GM18498 (cell line): ENCODE results near the gene TMEM236.

Source experiments
- ATAC-seq: cut with Tn5 transposase; IDR thresholded peaks from one replicate; pipeline ENCODE4 v1.9.1; 2021; ENCODE audit warnings: mild to moderate bottlenecking, moderate library complexity; ENCODE audit not compliant: unreplicated experiment

Gene TMEM236

DNA sequence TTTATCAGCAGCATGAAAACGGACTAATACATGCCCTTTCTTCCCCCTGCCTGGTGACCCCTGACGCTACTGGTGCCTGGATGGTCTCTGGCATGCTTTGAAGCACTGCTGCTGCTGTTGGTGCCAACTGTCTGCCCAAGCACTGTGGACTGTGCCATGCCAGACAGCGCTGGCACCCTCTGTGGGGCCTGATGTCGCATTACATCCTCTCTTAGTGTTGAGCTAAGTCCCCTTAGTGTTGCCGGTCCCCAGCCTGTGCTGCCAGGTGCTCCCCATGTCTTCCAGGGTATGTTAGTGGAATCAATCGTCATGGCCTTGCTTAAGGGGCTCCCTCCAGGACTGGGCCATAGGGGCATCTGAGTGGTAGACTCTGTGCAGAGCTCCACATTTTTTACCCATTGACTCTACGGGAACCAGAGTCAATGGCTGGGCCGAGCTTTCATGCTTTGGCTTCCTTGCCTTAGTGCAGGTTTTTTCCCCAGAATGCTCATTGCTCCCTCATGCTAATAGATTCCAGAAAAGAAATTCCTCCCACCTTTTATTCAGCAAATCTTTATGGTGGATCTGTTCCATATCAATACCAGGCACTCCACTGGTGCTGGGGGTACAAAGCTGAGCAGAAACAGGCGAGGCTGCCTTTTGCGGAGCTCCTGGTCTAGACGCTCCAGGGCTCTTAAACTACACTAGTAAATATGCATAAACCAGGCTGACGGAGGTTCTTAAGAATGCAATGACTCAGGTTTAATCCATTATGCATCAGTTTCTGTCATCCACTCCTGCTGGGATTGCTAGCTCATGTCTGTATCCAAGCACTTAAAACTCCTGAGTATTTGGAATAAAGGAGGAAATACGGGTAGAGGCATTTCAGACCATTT, 35.3 kb downstream of the TMEM236 start:
- no peak for ATAC-seq

DNA sequence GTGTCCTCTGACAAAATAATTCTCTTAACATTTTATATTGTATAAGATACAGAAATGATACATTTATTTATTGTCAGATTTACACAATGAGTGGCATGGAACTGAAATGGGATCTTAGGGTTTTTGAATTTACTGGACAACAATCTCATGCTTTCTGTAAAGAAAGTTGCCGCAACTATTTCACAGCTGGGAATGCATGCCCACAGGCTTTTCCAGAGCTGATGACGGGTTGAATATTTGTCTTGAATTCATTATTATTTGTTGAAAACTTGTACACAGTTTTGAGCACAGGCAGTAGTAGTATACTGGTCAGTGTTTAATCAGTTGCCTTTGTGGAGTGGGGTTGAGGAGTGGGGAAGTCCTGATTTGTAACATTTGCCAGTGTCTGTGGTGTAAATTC, 36.6 kb downstream of the TMEM236 start:
- no peak for ATAC-seq

DNA sequence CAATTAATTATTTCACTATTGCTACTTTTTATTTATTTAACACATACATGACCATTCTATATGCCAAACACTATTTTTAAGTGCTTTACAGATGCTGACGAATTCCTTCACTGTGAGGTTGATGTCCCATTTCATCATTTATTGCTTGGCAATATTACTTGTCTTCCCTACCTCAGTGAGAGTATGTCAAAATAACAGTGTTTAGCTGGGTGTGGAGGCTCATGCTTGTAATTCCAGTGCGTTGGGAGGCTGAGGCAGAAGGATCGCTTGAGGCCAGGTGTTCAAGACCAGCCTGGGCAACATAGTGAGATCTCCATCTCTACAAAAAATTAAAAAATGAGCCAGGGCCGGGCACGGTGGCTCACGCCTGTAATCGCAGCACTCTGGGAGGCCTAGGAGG, 37.4 kb downstream of the TMEM236 start:
- no peak for ATAC-seq

DNA sequence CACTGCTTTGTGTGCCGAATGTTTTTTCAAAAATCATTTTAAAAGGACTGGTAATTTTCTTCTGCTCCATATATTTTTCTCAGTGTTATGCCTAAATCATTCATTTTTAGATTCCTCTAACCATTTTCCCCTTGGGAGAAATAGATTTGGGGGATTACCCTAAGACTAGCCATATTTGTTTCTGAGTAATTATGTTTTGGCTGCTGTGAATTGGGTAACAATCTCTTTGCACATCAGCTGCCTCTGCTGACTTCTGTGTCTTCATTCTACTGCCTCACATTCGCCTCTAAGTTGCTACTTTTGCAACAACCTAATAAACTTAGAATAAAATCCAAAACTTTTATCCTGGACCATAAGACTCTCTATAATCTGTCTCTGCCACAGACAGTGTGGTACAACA, 38.6 kb downstream of the TMEM236 start:
- no peak for ATAC-seq

DNA sequence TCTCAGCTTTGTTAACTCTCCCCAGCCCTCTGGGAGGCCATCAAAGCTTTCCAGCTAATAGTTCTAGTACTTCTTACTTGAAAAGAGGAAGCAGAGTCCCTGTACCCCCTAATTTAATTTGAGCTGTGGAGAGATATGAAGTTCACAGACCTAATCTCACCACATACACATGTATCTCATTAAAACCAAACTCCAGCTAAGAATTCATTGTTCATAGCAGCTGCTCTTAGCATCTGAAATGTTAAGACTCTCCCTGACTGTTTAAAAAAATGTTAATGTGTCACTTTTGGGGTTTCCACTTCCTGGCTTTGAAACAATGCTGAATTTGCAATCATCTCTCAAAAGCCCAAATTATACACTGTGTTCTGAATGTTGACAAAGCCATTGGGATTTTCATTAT, 41.0 kb downstream of the TMEM236 start:
- ATAC-seq = no peak

DNA sequence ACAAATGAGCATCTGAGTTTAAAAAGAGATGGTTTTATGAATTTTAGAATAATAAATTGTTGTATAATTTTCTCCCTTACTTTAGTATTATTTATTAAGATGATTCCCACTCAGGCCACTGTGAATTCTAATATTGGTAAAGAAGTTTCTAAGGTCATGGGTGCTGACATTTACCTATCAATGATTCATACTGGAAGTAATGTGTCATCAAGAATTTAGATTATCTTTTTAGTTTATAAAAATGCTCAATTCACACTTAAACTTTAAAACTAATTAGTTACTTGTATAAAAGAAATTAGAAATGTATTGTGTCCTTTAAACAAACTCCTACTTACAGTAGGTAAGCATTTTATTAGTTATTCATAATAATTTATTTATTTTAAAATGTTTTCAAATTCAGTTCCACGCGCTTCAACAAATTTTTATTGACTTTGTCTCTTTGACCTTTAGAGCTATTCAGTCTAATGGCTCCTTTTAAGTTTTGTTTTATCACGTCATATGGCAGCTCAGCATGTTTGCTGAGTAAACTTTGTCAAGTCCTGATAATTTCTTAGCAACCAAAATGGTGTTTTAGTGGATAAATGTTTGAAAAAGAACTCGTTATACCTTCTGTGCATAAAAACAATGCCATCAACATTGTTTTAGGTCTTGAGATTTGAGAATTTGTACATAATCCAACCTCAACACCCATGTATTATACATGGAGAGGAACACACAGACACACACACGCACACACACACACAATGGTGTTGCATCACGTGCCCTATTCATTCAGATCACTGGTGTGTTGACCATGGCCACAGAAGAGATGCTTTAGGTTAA, 42.0 kb downstream of the TMEM236 start:
- no peak for ATAC-seq

DNA sequence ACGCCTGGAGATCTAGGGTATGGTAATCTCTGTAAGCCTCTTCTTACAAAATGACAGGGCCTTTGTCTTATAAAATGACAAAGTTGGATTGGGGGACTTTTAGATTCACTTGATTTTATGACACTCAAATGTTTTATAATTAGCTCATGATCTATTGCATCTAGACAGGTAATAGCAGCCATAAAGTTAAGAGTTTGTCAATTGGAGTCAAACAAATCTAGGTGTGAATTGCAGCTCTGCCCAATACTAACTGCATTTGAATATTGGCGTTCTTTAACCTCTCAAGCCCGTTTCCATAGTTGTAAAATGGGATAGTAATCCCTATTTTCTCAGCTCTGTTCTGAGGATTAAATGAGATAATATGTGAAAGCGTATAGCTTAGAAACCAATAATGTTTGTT, 43.1 kb downstream of the TMEM236 start:
- ATAC-seq = no peak

DNA sequence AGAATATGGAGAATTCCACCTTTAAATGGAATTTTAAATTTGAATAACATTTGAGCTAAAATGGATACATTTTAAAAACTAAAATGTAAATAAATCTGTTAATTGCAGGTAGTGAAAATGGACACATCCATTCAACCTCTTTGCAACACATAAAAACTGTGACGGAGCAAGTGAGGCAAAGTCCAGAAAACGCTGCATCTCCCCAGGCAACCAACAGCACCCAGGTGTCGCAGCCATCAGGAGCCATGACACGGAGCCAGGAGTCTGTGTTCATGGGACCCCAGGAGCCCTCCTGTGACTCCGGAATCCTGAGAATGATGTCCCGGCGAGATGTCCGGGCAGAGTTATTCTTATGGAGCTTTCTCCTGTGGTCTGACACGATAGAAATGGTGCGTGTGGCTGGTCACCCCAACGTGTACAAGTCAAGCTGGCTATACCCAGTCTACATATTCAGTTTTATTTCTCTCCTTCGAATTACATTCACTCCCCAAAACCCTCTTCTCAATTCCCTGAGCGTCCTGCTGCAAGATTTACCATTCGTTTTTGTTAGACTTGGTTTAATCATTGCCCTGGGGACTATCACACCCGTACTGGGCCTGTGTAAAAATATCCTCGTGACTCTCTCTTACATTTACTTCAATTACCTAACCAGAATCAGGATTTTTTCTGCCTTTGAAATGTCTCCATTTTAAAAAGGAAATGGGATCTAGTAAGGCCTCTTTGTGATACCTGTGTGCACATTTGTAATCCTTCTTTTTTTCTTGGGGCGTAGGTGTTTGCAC, 44.0 kb downstream of the TMEM236 start:
- ATAC-seq = no peak

DNA sequence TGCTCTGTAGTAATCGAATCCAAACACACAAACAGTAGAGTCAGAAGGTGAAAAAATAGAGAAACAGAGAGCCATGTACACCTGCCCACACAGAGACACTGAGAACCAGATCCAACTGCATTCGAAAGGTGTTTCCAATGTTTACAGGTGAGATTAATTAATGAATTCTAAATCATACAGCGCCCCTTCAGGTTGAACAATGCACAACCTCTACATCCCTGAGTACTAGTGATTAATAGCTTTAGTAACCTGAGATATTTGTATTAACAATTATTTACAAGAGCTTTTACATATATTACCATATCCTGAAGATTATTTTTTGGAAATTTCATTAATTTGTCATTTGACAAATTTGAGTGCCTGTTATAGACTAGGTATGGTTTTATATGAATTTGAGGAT, 49.5 kb downstream of the TMEM236 start:
- no peak for ATAC-seq

DNA sequence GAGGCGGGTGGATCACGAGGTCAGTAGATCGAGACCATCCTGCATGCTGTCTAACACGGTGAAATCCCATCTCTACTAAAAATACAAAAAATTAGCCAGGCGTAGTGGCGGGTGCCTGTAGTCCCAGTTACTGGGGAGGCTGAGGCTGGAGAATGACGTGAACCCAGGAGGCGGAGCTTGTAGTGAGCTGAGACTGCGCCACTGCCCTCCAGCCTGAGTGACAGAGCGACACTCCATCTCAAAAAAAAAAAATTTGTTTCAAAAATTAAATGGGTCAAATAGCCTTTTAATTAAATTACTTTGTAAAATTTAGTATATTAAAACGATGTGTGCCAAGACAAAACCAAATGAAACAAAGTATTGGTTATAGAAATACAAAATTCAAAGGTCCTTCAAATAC, 50.3 kb downstream of the TMEM236 start:
- no peak for ATAC-seq

DNA sequence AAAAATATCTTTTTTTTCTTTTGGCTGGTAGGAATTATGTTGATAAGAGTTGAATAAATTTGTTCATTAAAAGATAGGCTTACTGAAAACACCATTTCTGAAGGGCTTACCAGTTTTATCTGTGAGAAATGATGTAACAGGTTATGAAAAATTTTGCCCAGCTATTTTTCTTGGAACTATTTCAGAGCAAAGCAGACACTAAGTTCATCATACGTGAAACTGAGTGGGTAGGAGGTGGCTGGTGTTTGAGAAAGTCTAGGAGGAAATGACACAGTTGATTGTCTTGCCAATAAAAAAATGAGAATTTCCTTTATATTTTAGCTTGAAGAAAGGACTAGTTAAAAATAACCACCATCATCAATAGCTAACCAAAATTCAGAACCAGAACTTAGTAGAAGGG, 51.0 kb downstream of the TMEM236 start:
- no peak for ATAC-seq

DNA sequence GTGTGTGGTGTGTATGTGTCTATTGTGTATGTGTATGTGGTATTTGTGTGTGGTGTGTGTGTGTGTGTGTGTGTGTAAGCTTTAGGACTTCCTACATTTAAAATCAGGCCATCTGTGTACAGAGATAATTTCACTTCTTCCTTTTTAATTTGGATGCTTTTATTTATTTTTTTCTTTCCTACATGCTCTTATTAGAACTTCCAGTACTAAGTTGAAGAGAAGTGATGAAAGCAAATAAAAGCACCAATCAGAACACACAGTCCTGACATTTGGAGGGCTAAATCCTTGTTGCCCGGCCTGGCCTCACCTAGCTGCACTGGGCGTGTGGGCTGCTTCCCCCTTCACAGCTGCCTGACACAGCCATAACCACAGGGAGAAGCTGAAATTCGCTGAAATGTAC, 53.3 kb downstream of the TMEM236 start:
- ATAC-seq = peak; percentile 14

DNA sequence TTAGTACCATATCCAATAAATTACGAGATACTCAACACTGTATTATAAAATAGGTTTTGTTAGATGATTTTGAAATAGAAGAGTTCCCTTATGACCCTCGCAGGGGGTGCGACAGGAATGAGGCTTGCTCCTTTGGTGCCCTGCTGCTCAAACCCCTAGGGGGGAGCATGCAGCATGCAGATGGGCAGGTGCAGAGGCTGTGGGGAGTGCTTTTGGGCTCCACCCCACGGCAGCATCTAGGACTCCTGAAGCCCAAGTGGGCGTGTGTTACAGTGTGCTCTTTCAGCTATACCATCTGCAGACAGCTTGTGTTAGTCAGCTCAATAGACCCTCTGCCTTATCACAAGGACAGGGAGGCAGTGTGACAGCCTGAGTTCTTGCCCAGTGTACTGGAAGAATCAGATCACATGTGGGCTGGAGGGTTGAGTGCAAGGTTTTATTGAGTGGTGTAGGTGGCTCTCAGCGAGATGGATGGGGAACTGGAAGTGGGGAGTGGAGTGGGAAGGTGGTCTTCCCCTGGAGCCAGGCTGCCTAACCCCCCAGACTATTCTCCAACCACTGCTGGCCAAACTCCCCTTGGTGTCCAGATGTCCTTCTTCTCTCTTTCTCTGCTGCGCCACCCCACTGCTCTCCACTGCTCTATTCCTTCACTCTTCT, 54.0 kb downstream of the TMEM236 start:
- ATAC-seq = peak; percentile 91

DNA sequence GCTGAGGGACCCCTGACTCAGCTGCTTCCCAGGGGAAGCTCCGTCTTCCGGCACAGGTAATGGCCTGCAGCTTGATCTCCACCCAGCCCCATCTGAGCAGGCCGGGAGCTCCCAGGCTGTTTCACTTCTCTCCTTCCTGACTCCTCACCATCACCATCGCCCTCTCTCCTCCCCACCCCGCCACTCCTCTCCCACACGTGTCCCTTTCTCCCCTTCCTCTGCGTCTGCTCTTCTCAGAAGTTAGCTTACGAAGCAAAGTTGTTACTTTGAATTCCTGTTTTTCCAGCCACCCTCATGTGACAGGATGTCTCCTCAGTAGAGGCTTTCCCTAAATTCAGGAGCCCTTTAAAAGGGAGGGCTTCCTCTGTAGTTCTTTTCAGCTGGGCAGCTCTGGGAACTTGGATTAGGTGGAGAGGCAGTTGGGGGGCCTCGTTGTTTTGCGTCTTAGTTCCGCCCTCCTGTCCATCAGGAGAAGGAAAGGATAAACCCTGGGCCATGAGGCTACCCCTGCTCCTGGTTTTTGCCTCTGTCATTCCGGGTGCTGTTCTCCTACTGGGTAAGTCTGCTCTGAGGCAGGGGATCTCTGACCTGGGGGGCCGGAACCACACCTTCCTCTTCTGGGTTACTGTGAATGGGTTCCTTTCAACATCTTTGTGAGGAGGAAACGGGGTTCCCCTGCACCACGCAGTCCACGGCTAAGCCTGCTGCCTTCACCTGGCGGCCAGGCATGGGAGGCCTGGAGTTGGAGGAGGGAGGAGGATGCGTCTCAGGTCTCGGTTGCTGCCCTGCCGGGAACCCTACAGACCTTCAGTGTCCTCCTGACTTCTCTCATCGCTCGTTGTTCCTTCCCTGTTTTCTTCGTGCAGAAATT, 57.2 kb downstream of the TMEM236 start, which contains the start of gene MRC1:
TSS of gene MRC1 (plus strand) at position 378 of the 871 bp plus-strand sequence. CDS start at position 496, 118 bp downstream.
- ATAC-seq = no peak

DNA sequence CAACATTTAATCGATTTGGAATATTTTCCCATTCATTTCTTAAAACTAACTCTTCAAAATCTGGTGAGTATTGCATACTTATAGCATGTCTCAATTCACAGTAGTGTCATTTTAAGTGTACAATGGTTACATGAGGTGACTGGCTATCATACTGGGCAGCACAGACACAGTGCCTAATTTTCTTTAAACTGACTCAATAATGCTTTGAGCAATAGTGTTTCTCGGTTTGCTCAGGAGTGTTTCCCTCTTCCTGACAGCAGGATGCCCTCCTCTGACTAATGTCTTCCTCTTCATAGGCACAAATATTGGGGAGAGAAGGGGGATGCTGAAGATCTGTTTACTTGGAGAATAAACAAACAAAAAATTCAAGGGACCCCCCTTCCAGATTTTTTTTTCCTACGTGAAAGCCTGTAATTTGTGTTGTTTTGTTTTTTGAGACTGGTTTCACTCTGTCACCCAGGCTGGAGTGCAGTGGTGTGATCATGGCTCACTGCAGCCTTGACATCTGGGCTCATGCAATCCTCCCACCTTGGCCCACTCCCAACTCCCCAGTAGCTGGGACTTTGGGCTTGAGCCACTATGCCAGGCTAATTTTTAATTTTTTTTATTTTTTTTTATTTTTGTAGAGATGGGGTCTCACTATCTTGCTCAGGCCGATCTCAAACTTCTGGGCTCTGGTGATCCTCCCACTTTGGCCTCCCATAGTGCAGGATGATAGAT, 59.3 kb downstream of the TMEM236 start:
- no peak for ATAC-seq

DNA sequence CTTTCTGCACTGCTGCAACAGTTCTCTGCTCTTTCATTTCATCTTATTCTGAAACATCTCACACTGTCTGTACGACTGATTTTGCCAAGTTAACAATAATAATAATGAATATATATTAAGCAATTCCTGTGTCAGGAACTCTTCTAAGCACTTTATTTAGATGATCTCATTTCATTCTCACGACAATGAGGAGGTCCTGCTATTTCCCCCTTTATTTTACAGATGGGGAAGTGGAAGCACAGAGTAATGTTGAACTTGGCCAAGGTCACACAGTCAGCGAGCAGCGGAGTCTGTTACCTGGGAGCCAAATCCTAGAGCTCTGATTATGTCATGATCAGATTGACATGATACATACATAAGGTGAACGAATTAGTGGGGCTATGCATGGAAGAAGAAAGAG, 63.0 kb downstream of the TMEM236 start:
- no peak for ATAC-seq

DNA sequence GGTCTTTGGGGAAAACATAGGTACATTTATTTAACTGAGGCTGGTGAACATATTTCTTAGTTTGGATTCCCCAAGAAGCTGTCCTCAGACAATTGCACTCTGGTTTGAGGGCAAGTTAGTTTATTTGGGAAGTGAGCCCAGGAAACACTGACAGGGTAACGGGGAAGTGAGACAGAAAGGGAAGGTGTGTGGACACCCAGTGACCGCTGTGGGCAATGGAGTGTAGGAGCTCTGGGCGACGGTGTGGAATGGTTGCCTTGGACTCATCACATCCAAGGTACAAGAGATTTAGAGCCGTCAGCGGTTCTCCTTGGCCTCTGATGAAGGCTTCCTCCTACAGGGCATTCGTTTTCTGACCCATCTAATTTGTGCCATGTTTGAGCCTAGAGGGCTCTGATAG, 64.2 kb downstream of the TMEM236 start:
- ATAC-seq = no peak

DNA sequence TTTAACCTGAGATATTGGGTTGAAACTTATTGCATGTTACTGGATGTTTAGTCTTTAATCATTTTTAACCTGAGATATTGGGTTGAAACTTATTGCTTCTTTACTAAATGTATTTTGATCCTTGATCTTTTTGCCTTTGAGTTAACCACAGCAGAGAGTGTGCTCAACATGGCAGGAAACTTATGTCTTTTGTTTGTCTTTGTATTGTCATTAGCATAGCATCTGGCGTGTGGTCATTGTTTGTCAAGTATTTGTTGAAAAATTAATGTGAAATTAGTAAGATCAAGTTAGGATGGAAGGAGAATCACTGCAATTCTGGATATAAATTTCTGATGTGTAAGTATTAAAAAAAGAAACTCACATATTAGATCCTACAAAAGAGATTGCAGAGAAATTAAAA, 65.3 kb downstream of the TMEM236 start:
- ATAC-seq = no peak

DNA sequence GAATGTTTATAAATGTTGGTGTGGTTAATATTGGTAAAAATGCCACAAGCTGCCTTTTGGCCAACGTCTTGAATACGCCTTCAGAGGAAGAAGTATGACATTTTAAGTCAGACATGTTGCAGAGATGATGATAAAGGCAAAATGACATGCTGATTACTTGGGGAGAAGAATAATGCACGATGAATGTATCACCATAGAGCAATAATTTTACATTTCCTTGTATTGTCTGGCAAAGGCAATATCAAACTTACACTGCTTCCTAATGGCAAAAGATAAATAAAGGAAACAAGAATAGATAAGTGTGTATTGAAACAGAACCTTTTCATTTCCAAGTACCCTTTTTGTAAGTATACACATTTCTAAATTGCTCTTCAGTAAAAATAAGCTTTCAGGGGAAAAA, 65.8 kb downstream of the TMEM236 start:
- ATAC-seq = no peak
